GM12878 (cell line): ENCODE data around the gene PLEKHA7. TPM values are rescaled to one million over a fixed set of nuclear protein-coding genes. Genes with fewer than 3 reads are reported as not detected.

ENCODE experiments used
- ATAC-seq: fragments of 200-7000 bp; cut with Tn5 transposase; 3 replicates; pipeline ENCODE4 v1.9.1; 2020; ENCODE audit warnings: mild to moderate bottlenecking, moderate library complexity
- BruUV-seq: library from RNA; stranded (reverse); fragments of 400-500 nt; replicated peaks from 2 replicates; lab custom pipeline; 2021; lab: Mats Ljungman, UMichigan
- CTCF ChIA-PET: fragments of 300-600 bp; sonication (Branson Sonifier 250); formaldehyde crosslinking; extraction: SDS; loops from one replicate; lab custom pipeline; 2021; ENCODE audit warnings: inconsistent platforms; lab: Yijun Ruan, JAX
- POLR2A ChIA-PET: fragments of 350-600 bp; formaldehyde crosslinking; extraction: SDS; loops from one replicate; lab custom pipeline; 2021; ENCODE audit warnings: inconsistent platforms; lab: Charles Lee
- RAD21 ChIA-PET: fragments of 300-600 bp; sonication (Branson Sonifier 250); formaldehyde crosslinking; loops from one replicate; lab custom pipeline; 2023; ENCODE audit warnings: antibody characterized with exemption; ENCODE audit not compliant: unreplicated experiment; lab: Charles Lee
- SMC1A ChIA-PET: fragments of 300-600 bp; sonication (Branson Sonifier 250); formaldehyde crosslinking; loops from one replicate; lab custom pipeline; 2023; ENCODE audit not compliant: unreplicated experiment, uncharacterized antibody; lab: Charles Lee
- DNase-seq: peaks from one replicate; pipeline ENCODE4 v3.0.0-alpha.2; 2011; ENCODE audit warnings: low read depth, low spot score
- FAIRE-seq: peaks from 3 replicates; lab custom pipeline; 2011; peaks lifted over from hg19 to GRCh38; lab: Jason Lieb, UNC
- H2AFZ ChIP-seq: 2 replicates; pipeline ENCODE4 v1.6.0; 2011; ENCODE audit warnings: low read depth, low read length, control low read depth; ENCODE audit not compliant: control insufficient read depth
- H3K27ac ChIP-seq: 2 replicates; pipeline ENCODE4 v1.5.1; 2011; ENCODE audit warnings: control low read depth; ENCODE audit not compliant: control insufficient read depth, insufficient read depth
- H3K27me3 ChIP-seq, 2 experiments: replicated peaks in 1 of 2; 2 replicates each; pipeline versions ENCODE4 v1.6.0 to v1.6.1; 2011; ENCODE audit warnings: low read length in 1 of 2; ENCODE audit not compliant: control insufficient read depth in 2 of 2, insufficient read depth in 2 of 2
- H3K36me3 ChIP-seq, 2 experiments: 2 replicates each; pipeline ENCODE4 v1.5.1; 2011; ENCODE audit warnings: low read length in 1 of 2; ENCODE audit not compliant: control insufficient read depth in 2 of 2, insufficient read depth in 2 of 2
- H3K4me1 ChIP-seq: 2 replicates; pipeline ENCODE4 v1.6.1; 2011; ENCODE audit warnings: mild to moderate bottlenecking, low read length, moderate library complexity, mixed read lengths; ENCODE audit not compliant: control insufficient read depth, insufficient read depth
- H3K4me2 ChIP-seq: 2 replicates; pipeline ENCODE4 v1.6.0; 2011; ENCODE audit warnings: control low read depth; ENCODE audit not compliant: control insufficient read depth, insufficient read depth
- H3K4me3 ChIP-seq: fragments of 200-600 bp; sonication (generic); 2 replicates; pipeline ENCODE4 v1.5.1; 2016
- H3K79me2 ChIP-seq: 2 replicates; pipeline ENCODE4 v1.6.0; 2011; ENCODE audit warnings: low read length; ENCODE audit not compliant: control insufficient read depth, insufficient read depth
- H3K9ac ChIP-seq: 2 replicates; pipeline ENCODE4 v1.8.0; 2011; ENCODE audit warnings: low read length, control low read depth, mixed read lengths; ENCODE audit not compliant: control insufficient read depth, insufficient read depth
- H3K9me3 ChIP-seq: replicated peaks from 3 replicates; pipeline ENCODE4 v1.5.1; 2011; ENCODE audit warnings: mild to moderate bottlenecking, low read length; ENCODE audit not compliant: control insufficient read depth, insufficient read depth
- H4K20me1 ChIP-seq: 2 replicates; pipeline ENCODE4 v1.6.0; 2011; ENCODE audit not compliant: control insufficient read depth, insufficient read depth
- CTCF ChIP-seq, 3 experiments: IDR thresholded peaks in 2 of 3; conservative IDR thresholded peaks in 1 of 3; 2 replicates each; pipeline ENCODE4 v1.5.1; 2011; ENCODE audit warnings: low read depth in 3 of 3, low read length in 3 of 3, mild to moderate bottlenecking in 3 of 3, control low read depth in 2 of 3, moderate library complexity in 2 of 3, inconsistent platforms in 1 of 3, mixed read lengths in 1 of 3; ENCODE audit not compliant: control insufficient read depth in 2 of 3, insufficient read depth in 1 of 3; ENCODE audit errors: extremely low read depth in 1 of 3
- CUX1 ChIP-seq: IDR thresholded peaks from 2 replicates; pipeline ENCODE4 v1.6.1; 2012; ENCODE audit warnings: improper control_type of control experiment, low read depth, low read length; ENCODE audit not compliant: insufficient replicate concordance
- MAX ChIP-seq: IDR thresholded peaks from 2 replicates; pipeline ENCODE4 v1.6.1; 2012; ENCODE audit warnings: low read depth, low read length, improper control_type of control experiment
- NR2C2 ChIP-seq: IDR thresholded peaks from 2 replicates; pipeline ENCODE4 v1.6.1; 2011; ENCODE audit warnings: borderline replicate concordance, low read depth; ENCODE audit not compliant: control insufficient read depth, insufficient read length
- NRF1 ChIP-seq: conservative IDR thresholded peaks from 2 replicates; pipeline ENCODE4 v1.6.1; 2011; ENCODE audit warnings: mild to moderate bottlenecking, low read depth, low read length, improper control_type of control experiment
- POLR2A ChIP-seq: IDR thresholded peaks from 2 replicates; pipeline ENCODE4 v1.6.1; 2011; ENCODE audit warnings: low read depth, mild to moderate bottlenecking, low read length
- TBL1XR1 ChIP-seq: IDR thresholded peaks from 2 replicates; pipeline ENCODE4 v1.6.1; 2012; ENCODE audit warnings: low read depth, low read length, improper control_type of control experiment
- ZNF24 ChIP-seq: fragments of 450-650 bp; IDR thresholded peaks from 2 replicates; pipeline ENCODE4 v1.6.1; 2017; ENCODE audit warnings: antibody characterized with exemption, mild to moderate bottlenecking
- WGBS: methylation state at CpG from one replicate; pipeline ENCODE4 v1.1.6; 2016; ENCODE audit warnings: low lambda C conversion rate; ENCODE audit not compliant: insufficient replicate concordance, insufficient coverage; ENCODE audit errors: missing lambda C conversion rate; 5-methylcytosine and 5-hydroxymethylcytosine counted together
- in situ Hi-C: fragments of 300-500 bp; cut with MboI; formaldehyde crosslinking; loops from 9 replicates; pipeline ENCODE4 v1.14.3; 2018; ENCODE audit warnings: mixed read lengths
- intact Hi-C: fragments of 100-400 bp; cut with micrococcal nuclease; formaldehyde crosslinking; loops from one replicate; pipeline ENCODE4 v1.14.2; 2022; ENCODE audit not compliant: unreplicated experiment
- polyA plus RNA-seq, 11 experiments: library from polyadenylated mRNA; depleted of rRNA in 4 of 11; unstranded in 6 of 11; stranded (reverse) in 5 of 11; fragments of >200 nt; fragmentation: Nextera tagmentation in 4 of 11; fragmentation: Illumina TruSeq in 1 of 11; extraction: Ambion mirVana in 4 of 11; extraction: Trizol in 1 of 11; gene quantifications; 1 replicate in 1 of 11; 2 replicates in 10 of 11; pipeline versions ENCODE4 v1.2.1 to v1.2.3, GENCODE V29; 2011 to 2016; ENCODE audit warnings: inconsistent platforms in 2 of 11, missing spikeins in 2 of 11, low read depth in 1 of 11
- total RNA-seq, 4 experiments: library from RNA; depleted of rRNA in 3 of 4; stranded (reverse); fragments of >200 nt in 3 of 4; fragmentation: Illumina TruSeq in 1 of 4; extraction: Trizol in 1 of 4; gene quantifications; 2 replicates each; pipeline versions ENCODE4 v1.2.1 to v1.2.3, GENCODE V29; 2013 to 2021

Gene PLEKHA7
- total and polyA plus RNA-seq, 10 of the 15 experiments (the other 5 are each of a cell fraction or from before 2014, with no cell fraction given), result 0.45 to 5.3 (median 2.1) TPM

GRCh38 chr11:16879690-16880089 lies 134.5 kb downstream of the PLEKHA7 start:
- RAD21 ChIA-PET, result interaction anchor here (1.1 kb wide), 1 partner anchor 65 kb away, joined by 3 read pairs; no protein-coding TSS in a partner anchor
- no peak for FAIRE-seq
- no peak for ATAC-seq

More at GRCh38 chr11:16879690-16880089, 134.5 kb downstream of the PLEKHA7 start:
- in situ Hi-C loops, result no loop called here
- Histone ChIP-seq H4K20me1 (no peaks in the 10 kb centered on the region), H3K9me3 (no peaks in the 10 kb centered on the region), H3K4me2 (no peak overlapping the region), H2AFZ (no peak overlapping the region), H3K27me3 (no peaks in the 10 kb centered on the region; a peak in 1 of 4 replicates), H3K27ac (no peak overlapping the region)
- intact Hi-C loops, result no loop called here
- DNase-seq, result no peak
- TF ChIP-seq MAX (no peak), POLR2A (no peak), TBL1XR1 (no peak), CUX1 (no peak), NRF1 (no peak), CTCF (IDR thresholded peaks at IDR 0.05 in 2 of 3, conservative IDR thresholded peaks at IDR 0.05 in 1 of 3; ENCODE audit: control insufficient read depth in 2 of 3, extremely low read depth in 1 of 3, insufficient read depth in 1 of 3, low read depth in 3 of 3, low read length in 3 of 3) (no peak), NR2C2 (no peak), ZNF24 (no peak)
- TF ChIP-seq, all 136 proteins: peak for 0
- ChIA-PET SMC1A (interaction anchor here (0.7 to 1.5 kb wide), 2 partner anchors 10 to 96 kb away, joined by 3 to 4 read pairs; no protein-coding TSS in a partner anchor), POLR2A (interaction anchor here (0.5 kb wide), 1 partner anchor 278 kb away, joined by 3 read pairs; no protein-coding TSS in a partner anchor), CTCF (interaction anchor here (1.6 kb wide), 1 partner anchor 59 kb away, joined by 5 read pairs; no protein-coding TSS in a partner anchor)
- Histone ChIP-seq H3K4me1 (peaks cover 3% of the 10 kb centered on the region; the same call in 1 of the 2 replicates), H3K4me3 (no peak overlapping the region), H3K9ac (no peak overlapping the region), H3K36me3 (no peaks in the 10 kb centered on the region), H3K79me2 (no peaks in the 10 kb centered on the region)
- WGBS, result 95% methylated on average over 2 of the region's 2 CpGs
- BruUV-seq, result no TSS peak
